Measurements from ENCODE around the gene SYNRG. TPM values are rescaled to one million over a fixed set of nuclear protein-coding genes. Genes with fewer than 3 reads are reported as not detected.

The SYNRG gene
- total and polyA plus RNA-seq, 2 of the 13 experiments (the other 11 are each of a cell fraction or from before 2014, with no cell fraction given) = 7.3 to 8.7 TPM

DNA sequence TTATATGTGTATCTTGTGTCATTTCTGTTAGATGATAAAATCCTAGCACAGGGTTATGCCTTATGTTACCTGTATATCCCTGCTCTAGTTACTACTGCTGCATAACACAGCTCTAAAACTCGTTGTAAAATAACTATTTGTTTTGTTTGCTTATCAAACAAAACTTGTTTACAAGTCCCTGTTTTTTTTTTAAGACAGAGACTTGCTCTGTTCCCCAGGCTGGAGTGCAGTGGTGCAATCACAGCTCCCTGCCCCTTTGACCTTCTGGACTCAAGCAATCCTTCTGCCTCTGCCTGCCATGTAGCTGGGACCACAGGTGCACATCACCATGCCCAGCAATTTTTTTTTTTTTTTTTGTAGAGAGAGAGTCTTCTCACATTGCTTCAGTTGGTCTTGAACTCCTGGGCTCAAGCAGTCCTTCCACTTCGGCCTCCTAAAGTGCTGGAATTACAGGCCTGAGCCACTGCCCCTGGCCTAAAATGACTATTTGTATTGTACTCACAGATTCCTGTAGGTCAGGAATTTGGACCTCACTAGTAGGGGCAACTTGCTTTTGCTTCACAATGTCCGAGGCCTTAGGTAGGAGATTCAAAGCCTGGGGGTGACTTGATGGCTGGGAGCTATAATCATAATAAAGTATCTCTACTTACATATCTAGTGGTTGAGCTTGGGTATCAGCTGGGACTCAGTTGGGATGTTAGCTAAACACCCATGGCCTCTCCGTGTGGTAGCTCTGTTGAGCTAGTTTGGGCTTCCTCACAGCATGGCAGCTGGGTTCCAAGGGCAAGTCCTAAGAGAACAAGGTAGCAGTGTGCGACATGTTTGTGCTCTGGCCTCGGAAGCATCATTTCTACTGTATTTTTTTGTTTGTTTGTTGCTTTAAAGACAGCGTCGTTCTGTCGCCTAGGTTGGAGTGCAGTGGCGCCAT, 106.9 kb downstream of the SYNRG start (continued):
- TF ChIP-seq, protein P1, sequence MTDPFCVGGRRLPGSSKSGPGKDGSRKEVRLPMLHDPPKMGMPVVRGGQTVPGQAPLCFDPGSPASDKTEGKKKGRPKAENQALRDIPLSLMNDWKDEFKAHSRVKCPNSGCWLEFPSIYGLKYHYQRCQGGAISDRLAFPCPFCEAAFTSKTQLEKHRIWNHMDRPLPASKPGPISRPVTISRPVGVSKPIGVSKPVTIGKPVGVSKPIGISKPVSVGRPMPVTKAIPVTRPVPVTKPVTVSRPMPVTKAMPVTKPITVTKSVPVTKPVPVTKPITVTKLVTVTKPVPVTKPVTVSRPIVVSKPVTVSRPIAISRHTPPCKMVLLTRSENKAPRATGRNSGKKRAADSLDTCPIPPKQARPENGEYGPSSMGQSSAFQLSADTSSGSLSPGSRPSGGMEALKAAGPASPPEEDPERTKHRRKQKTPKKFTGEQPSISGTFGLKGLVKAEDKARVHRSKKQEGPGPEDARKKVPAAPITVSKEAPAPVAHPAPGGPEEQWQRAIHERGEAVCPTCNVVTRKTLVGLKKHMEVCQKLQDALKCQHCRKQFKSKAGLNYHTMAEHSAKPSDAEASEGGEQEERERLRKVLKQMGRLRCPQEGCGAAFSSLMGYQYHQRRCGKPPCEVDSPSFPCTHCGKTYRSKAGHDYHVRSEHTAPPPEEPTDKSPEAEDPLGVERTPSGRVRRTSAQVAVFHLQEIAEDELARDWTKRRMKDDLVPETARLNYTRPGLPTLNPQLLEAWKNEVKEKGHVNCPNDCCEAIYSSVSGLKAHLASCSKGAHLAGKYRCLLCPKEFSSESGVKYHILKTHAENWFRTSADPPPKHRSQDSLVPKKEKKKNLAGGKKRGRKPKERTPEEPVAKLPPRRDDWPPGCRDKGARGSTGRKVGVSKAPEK (CRISPR knock-in tag; IDR thresholded peaks at IDR 0.05; ENCODE audit: borderline replicate concordance) = 0 out of 2 replicates have a peak, but pooled peaks have one; percentile 48
- TF ChIP-seq ZMYM3 (CRISPR knock-in tag; IDR thresholded peaks at IDR 0.05) (peak; percentile 55; the same call in 1 of the 2 replicates), SNAI1 (CRISPR knock-in tag; IDR thresholded peaks at IDR 0.05; ENCODE audit: borderline replicate concordance) (peak; percentile 37; the same call in 1 of the 2 replicates), NFATC3 (CRISPR knock-in tag; IDR thresholded peaks at IDR 0.05) (no peak), SP4 (CRISPR knock-in tag; IDR thresholded peaks at IDR 0.05) (no peak; the same call in 1 of the 2 replicates), KDM5B (CRISPR knock-in tag; IDR thresholded peaks at IDR 0.05; ENCODE audit: borderline replicate concordance) (no peak), NONO (IDR thresholded peaks at IDR 0.05) (no peak), NONO (CRISPR knock-in tag; conservative IDR thresholded peaks at IDR 0.05) (no peak), ZNF816 (CRISPR knock-in tag; IDR thresholded peaks at IDR 0.05; ENCODE audit: borderline replicate concordance) (no peak), DNMT1 (CRISPR knock-in tag; IDR thresholded peaks at IDR 0.05) (no peak), ZNF607 (CRISPR knock-in tag; IDR thresholded peaks at IDR 0.05; ENCODE audit: borderline replicate concordance) (peak; percentile 29; the same call in 1 of the 2 replicates), SMARCE1 (IDR thresholded peaks at IDR 0.05; ENCODE audit: borderline replicate concordance) (no peak), ZNF121 (CRISPR knock-in tag; IDR thresholded peaks at IDR 0.05) (peak; percentile 50; the same call in 1 of the 2 replicates), NCOA5 (CRISPR knock-in tag; IDR thresholded peaks at IDR 0.05) (no peak), HNRNPK (IDR thresholded peaks at IDR 0.05; ENCODE audit: low read depth, low read length, poor library complexity, severe bottlenecking) (no peak)
- TF ChIP-seq, protein P2, sequence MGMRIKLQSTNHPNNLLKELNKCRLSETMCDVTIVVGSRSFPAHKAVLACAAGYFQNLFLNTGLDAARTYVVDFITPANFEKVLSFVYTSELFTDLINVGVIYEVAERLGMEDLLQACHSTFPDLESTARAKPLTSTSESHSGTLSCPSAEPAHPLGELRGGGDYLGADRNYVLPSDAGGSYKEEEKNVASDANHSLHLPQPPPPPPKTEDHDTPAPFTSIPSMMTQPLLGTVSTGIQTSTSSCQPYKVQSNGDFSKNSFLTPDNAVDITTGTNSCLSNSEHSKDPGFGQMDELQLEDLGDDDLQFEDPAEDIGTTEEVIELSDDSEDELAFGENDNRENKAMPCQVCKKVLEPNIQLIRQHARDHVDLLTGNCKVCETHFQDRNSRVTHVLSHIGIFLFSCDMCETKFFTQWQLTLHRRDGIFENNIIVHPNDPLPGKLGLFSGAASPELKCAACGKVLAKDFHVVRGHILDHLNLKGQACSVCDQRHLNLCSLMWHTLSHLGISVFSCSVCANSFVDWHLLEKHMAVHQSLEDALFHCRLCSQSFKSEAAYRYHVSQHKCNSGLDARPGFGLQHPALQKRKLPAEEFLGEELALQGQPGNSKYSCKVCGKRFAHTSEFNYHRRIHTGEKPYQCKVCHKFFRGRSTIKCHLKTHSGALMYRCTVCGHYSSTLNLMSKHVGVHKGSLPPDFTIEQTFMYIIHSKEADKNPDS (CRISPR knock-in tag; IDR thresholded peaks at IDR 0.05) = no peak; the same call in 1 of the 2 replicates
- TF ChIP-seq, protein P3, sequence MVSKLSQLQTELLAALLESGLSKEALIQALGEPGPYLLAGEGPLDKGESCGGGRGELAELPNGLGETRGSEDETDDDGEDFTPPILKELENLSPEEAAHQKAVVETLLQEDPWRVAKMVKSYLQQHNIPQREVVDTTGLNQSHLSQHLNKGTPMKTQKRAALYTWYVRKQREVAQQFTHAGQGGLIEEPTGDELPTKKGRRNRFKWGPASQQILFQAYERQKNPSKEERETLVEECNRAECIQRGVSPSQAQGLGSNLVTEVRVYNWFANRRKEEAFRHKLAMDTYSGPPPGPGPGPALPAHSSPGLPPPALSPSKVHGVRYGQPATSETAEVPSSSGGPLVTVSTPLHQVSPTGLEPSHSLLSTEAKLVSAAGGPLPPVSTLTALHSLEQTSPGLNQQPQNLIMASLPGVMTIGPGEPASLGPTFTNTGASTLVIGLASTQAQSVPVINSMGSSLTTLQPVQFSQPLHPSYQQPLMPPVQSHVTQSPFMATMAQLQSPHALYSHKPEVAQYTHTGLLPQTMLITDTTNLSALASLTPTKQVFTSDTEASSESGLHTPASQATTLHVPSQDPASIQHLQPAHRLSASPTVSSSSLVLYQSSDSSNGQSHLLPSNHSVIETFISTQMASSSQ (IDR thresholded peaks at IDR 0.05; ENCODE audit: low read depth) = peak; percentile 31
- TF ChIP-seq, protein P3 (CRISPR knock-in tag; IDR thresholded peaks at IDR 0.05; ENCODE audit: borderline replicate concordance) = peak; percentile 66; the same call in 1 of the 2 replicates

All from HepG2 (cell line).